Activated CD8-positive, alpha-beta memory T cell treated with anti-CD3 and anti-CD28 coated beads, Interleukin-2, amount 50 U/mL, for 24 hours (primary cell): Measurements from ENCODE around the gene SDC3.

ENCODE experiments used
- DNase-seq: peaks from one replicate; pipeline ENCODE4 v3.0.0-alpha.2; 2020; ENCODE audit errors: extremely low read depth

Gene SDC3

GRCh38 chr1:30888975-30889374 is 19.6 kb downstream of the SDC3 start:
- no peak for DNase-seq

GRCh38 chr1:30888391-30888790 is 20.2 kb downstream of the SDC3 start:
- no peak for DNase-seq

GRCh38 chr1:30887485-30888315 is 20.9 kb downstream of the SDC3 start:
- DNase-seq, result no peak

- DNase-seq, result no peak
These were observed 21.7 kb downstream of the SDC3 start for GRCh38 chr1:30886710-30887428.

DNA sequence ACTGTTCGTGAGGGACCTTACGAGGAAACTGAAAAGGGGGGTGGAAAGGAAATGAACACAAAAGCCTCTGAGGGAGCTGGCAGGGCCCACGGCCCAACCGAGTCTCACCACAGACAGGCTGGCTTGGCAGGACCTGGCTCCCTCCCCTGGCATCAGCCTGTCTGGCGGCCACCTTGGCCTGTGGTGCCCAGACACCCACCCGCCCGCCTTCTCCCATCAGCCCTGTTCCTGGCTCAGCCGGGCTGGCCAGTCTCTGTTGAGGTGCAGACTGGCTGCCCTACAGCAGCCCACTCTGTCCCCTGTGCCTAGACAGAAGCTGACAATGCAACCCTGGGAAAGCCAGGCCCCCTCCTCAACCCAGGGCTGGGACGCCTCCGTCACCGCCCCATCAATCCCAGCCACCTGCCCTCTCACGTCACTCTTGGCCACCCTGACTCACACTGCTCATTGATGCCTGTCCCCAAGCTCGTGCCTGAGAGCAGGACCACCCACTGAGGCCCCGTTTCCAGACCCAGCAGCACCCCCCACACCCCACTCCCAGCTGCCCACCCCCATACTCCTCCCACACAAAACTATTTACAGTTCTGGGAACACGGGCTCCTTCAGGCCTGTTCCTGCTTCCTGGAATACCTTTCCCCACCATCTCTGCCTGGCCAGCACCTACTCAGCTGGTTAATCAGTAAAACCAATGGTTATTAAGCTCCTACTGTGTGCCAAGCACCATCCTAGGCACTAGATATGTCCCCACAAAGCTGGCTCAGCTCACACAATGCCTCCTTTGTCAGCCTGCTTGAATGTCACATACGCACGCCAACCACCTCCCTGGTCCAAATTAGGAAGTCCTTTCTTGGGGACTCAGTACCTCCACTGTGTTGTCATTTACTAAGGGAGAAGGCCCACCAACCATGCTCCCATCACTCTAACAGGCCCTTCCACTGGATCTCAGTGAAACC is 22.7 kb downstream of the SDC3 start:
- DNase-seq, result no peak

- DNase-seq, result no peak
These were observed 23.8 kb downstream of the SDC3 start for GRCh38 chr1:30884723-30885122.

- DNase-seq, result no peak
These were observed 25.0 kb downstream of the SDC3 start for GRCh38 chr1:30883389-30884172.

- DNase-seq, result no peak
These were observed 25.7 kb downstream of the SDC3 start for GRCh38 chr1:30882678-30883388.

- DNase-seq, result no peak
These were observed 27.0 kb downstream of the SDC3 start for GRCh38 chr1:30881319-30882181.

GRCh38 chr1:30880678-30881318 is 27.8 kb downstream of the SDC3 start:
- no peak for DNase-seq

- no peak for DNase-seq
These were observed 28.4 kb downstream of the SDC3 start for GRCh38 chr1:30879940-30880677.

DNA sequence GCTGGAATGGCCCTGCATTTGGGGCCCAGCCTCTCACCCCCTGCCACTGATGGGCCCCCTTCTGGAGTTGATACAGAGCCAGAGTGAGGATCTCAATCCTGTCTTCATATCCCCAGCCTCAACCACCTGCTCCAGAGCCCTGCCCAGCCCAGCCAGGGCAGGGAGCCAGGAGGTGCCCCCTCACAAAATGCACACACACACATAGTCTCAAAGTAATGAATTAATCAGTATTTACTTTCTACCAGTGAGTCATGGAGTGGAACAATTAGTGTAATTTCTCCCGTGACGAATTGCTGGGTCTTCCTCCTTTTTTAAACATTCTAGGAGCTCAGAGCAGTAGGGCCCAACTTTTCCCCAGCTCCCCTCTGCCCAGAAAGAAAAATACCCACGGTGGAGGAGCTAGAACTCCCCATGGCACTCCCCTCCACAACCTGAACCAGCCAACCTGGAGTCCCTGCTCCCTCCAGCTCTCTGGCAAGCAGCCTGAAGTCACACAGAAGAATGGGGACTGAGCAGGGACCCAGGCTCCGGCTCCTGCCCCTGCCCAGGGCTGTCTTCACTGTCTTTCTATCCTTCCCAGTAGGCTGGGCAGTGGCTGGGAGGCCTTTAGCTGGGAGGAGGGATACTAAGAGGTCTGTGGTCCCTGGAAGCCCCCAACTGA is 29.3 kb downstream of the SDC3 start:
- DNase-seq, result no peak

DNA sequence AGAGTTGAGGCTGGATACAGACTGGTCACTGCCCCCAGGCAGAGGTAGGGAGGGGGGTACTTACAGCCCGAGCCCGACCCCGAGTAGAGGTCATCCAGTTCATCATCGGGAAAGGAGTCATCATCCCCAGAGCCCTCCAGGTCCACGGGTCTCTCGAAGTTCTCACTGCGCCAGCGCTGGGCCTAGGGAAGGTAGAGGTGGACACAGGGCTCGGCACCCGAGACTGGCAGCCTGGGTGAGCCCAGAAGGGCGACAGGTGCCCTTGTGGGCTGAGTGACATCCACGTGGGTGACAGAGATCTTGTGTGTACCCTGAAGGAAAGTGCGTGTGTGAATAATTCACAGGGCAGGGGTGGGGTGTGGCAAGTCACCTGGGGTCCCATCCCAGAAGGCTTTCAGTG is 30.0 kb downstream of the SDC3 start:
- DNase-seq, result no peak

GRCh38 chr1:30878016-30878415 is 30.5 kb downstream of the SDC3 start:
- DNase-seq, result no peak

DNA sequence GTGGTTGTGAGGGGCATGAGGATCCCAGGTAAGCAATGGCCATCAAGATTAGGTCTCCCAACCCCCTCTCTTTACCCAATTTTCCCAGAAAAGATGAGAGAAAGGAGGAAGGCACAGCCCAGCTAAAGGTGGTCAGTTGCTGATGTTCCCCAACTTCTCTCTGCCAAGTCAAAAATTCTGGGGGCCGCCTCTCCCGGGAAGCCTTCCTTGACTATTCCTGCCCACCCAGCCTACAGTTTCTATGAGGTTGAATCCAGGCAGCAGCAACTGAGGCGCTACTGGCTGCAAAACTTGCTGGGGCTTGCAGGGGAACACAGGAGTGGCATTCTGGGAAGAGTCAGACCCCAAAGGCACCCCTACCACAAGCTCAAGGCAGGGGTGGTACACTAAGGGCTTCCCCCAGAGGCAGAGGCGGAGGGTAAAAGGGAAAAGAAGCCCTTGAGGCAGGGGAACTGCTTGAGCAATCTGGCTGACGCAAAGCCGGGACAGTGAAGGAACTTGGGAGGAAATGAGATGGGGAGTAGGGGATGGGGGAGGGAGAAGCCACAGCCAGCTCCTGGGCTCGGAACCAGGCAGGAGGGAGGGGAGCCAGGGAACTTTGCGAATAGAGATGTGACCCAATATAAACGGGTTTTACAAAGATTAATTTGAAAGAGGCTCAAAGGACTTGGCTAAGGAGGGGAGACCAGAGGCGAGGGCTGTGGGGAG is 31.2 kb downstream of the SDC3 start:
- no peak for DNase-seq

- DNase-seq, result no peak
These were observed 31.9 kb downstream of the SDC3 start for GRCh38 chr1:30876451-30877204.

DNA sequence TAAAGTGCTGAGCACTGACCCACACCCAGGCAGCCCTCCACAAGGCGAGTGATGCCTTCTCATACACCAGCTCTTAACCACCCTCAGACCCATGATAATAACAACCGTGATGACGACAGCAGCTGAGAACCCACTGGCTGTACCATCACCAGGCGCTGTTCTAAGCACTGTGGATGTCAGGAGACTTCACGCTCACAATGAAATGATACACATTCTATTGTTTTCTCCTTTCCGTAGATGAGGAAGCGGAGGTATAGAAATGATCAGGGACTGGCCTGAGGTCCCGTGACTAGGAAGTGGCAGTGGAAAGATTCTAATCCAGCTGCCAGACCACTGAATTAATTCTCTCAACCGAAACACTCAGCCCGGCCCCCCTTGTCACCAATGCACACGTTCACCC is 32.6 kb downstream of the SDC3 start:
- no peak for DNase-seq
